GM15510 (cell line): Measurements from ENCODE around the gene PDE6D.

ENCODE experiments used
- POLR2A ChIP-seq: IDR thresholded peaks from 3 replicates; pipeline ENCODE4 v1.6.1; 2011; ENCODE audit warnings: borderline replicate concordance; ENCODE audit not compliant: insufficient read length; ENCODE audit errors: extremely low read depth

The PDE6D gene

GRCh38 chr2:231780909-231781797 is at the start of gene PDE6D:
Gene PDE6D (minus strand): TSS chr2:231781282. CDS start chr2:231781114, 168 bp downstream.
- TF ChIP-seq POLR2A: peak; percentile 91

DNA sequence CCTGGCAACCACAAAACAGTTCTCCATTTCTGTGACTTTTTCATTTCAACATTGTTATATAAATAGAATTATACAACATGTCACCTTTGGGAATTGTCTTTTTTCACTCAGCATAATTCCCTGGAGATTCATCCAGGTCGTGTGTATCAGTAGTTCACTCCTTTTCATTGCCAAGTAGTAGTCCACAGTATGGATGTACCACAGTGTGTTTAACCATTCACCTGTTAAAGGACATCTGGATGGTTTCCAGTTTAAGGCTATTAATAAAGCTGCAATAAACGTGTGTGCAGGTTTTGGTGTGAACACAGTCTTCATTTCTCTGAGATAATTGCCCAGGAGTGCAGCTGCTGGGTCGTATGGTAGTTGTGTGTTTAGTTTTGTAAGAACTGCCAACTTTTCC is 40.8 kb upstream of the PDE6D start:
- no peak for TF ChIP-seq POLR2A

GRCh38 chr2:231820786-231821303 is 39.8 kb upstream of the PDE6D start:
- TF ChIP-seq POLR2A: no peak

GRCh38 chr2:231819447-231820042 is 38.5 kb upstream of the PDE6D start:
- no peak for TF ChIP-seq POLR2A

- TF ChIP-seq POLR2A: no peak
Observed at GRCh38 chr2:231816327-231817026, 35.4 kb upstream of the PDE6D start.

DNA sequence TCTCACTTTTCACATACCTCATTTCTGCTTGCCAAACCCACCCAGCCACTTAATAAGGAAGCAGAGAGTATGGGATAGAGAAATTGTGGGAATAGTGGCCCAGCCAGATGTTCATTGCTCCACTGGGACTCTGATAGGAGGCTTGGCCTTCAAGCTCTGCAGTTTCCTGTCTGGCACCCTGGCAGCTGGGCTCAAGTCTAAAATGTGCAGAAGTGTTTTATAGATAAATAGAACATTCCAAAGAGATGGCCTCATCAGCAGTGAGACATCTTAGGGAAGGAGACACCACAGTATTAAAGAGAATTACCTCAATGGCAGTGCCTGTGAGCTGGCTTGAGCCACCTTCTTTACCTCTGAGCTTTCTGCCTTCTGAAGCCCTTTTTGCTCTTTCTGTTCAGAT is 29.8 kb upstream of the PDE6D start:
- TF ChIP-seq POLR2A: no peak

DNA sequence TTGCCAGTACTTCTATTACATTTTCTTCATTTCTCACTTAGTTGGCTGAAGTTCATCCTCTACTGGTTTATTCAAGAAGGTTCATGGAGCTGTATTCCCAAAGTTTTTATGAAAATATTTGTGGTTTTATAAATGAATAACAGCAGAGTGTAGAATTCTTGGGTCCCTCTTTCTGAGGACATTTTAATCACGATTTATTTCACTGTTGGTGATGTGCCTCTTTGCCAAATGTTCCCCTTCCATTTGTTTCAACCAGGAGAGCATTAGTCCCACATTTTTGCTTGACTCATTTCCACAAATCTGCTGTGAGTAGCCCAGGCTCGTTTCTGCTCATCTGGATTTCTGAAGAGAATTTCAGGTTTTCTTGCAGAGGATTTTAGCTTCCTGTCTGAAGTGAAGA is 25.9 kb upstream of the PDE6D start:
- no peak for TF ChIP-seq POLR2A

DNA sequence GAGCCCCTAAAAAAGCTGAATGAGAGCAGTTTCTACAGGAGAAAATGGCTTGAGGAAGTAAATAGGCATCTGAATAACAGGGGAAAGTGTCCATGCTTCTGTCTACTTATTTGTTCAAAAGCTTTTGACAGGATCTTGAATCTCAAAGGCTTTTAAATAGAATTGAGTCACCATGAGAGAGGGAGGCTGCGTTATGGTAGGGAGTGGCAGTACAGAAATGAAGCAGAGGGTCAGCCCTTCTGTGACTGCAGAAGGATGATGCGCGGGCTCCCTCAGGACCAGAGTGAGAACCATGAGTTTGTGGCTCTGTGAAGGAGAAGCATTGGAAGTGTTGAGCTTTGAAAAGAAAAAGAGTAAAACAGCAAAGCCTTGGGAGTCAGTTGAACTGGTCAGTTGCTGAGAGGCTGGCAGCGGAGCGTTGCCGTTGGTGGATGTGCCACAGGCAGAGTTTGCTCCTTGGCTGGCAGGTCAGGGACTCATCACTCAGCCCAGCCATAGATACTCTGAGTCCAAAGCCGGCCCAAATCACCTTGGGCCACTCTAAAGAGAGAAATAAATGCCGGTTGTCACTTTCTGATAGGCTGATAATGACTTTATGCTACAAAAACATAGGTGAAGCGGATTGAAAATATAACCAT is 22.5 kb upstream of the PDE6D start:
- TF ChIP-seq POLR2A: no peak

DNA sequence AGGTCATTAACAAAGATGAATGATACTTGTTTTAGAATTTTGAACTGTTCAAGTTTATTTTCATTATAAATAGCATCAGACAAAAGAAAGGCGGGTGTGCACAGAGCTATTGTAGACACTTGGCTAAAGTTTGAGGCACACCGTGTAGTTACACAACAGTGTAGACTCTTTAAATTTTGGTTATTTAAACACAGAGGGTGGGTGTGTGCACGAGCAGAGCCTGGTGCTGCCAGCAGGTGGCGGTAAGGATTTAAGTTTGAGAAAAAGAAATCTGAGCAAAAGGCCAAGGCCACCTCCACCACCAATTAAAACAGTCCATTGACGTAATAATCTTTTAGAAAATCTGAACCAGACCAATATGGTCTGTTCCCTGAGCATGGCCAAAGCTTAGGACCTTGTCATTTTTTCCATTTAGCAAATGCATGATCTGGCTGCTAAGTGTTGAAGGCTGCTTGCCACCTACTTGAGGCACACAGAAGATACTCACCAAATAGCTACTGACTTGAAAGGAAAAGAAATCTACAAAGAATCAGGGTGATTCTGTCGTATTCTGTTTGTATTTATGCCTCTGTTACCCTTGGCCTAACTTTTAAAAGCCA is 19.5 kb upstream of the PDE6D start:
- TF ChIP-seq POLR2A: no peak

- no peak for TF ChIP-seq POLR2A
Observed at GRCh38 chr2:231795525-231796327, 14.6 kb upstream of the PDE6D start.

DNA sequence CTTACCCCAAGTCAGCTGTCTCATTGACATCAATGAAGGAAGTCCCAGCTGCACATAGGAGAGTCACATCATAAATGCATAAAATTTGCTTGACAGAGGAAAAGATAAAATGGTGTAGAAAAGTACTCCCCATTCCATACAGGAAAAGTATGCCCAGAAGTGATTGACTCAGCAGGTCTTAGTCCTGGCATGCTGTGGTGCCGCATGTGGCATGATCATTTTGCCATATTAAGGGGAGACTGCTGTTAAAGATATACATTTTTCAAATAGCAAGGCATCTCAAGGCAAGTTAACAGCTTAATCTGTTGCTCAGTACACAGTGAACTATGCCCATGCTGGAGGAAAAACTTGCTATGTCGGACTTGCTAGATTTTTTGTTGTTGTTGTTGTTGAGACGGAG is 13.3 kb upstream of the PDE6D start:
- no peak for TF ChIP-seq POLR2A

- no peak for TF ChIP-seq POLR2A
Observed at GRCh38 chr2:231791107-231791506, 10.0 kb upstream of the PDE6D start.

- no peak for TF ChIP-seq POLR2A
Observed at GRCh38 chr2:231786917-231787292, 5.8 kb upstream of the PDE6D start.
